ENCODE data around the gene GCSAML.

DNA sequence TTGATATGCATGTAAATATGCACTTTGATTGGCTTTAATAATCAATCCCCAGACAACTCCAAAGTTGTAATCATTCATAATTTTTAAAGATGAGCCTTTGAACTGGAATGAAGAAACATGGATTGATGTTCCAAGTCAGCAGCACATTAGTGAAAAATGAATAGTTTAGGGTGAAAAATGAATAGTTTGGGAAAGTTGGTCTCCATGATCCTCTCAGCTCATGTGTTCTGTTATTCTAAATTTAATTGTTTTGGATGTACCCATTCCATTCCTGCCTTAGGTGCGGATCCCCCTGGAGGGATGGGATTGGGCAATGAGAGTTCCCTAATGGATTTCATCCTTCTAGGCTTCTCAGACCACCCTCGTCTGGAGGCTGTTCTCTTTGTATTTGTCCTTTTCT, 56.4 kb downstream of the GCSAML start, which contains the start of gene OR2G3:
- TF ChIP-seq MTA2 (IDR thresholded peaks at IDR 0.05; ENCODE audit: low read depth) (no peak), ZNF780A (CRISPR knock-in tag; IDR thresholded peaks at IDR 0.05) (no peak), JUN (IDR thresholded peaks at IDR 0.05; ENCODE audit: borderline replicate concordance, low read depth, low read length) (no peak), JUN (CRISPR knock-in tag; IDR thresholded peaks at IDR 0.05; ENCODE audit: borderline replicate concordance) (no peak)
